ENCODE results near the gene TMEM79. TPM values are rescaled to one million over a fixed set of nuclear protein-coding genes. Genes with fewer than 3 reads are reported as not detected.
"Not testable (repeated sequence)": the region's sequence is repeated elsewhere in the genome, so short reads cannot be mapped to it uniquely, and the experiment has no call there.

TMEM79 gene
- total and polyA plus RNA-seq, 2 experiments from 2014 or later = 3.0 to 4.0 TPM

- Histone ChIP-seq H3K27me3 (no peaks in the 10 kb centered on the region), H3K36me3 (peaks cover 75% of the 10 kb centered on the region), H3K4me3 (no peak overlapping the region)
These were observed 32.8 kb downstream of the TMEM79 start for GRCh38 chr1:156316909-156317308.

GRCh38 chr1:156319664-156320063 is 35.5 kb downstream of the TMEM79 start:
- peak; percentile 10 to 53 for DNase-seq (ENCODE audit: low read depth in 1 of 2, low spot score in 1 of 2)
- H3K4me1 ChIP-seq (ENCODE audit: low read depth) = no peaks in the 10 kb centered on the region

More at GRCh38 chr1:156316909-156317308, 32.8 kb downstream of the TMEM79 start:
- Histone ChIP-seq H3K27ac (no peak overlapping the region), H3K9me3 (ENCODE audit: low read depth) (no peaks in the 10 kb centered on the region), H3K4me1 (ENCODE audit: low read depth) (no peaks in the 10 kb centered on the region)
- TF ChIP-seq CTCF (IDR thresholded peaks at IDR 0.05; ENCODE audit: low read depth, low read length) = no peak
- DNase-seq (ENCODE audit: low read depth in 1 of 2, low spot score in 1 of 2) = no peak

GRCh38 chr1:156320560-156320959 is 36.4 kb downstream of the TMEM79 start:
- H3K4me3 ChIP-seq = no peak overlapping the region
- TF ChIP-seq CTCF (IDR thresholded peaks at IDR 0.05; ENCODE audit: low read depth, low read length) = no peak
- H3K36me3 ChIP-seq = peaks cover 88% of the 10 kb centered on the region
- no peaks in the 10 kb centered on the region for H3K27me3 ChIP-seq
- H3K27ac ChIP-seq = no peak overlapping the region
- H3K9me3 ChIP-seq (ENCODE audit: low read depth) = no peaks in the 10 kb centered on the region
- no peaks in the 10 kb centered on the region for H3K4me1 ChIP-seq (ENCODE audit: low read depth)
- no peak for DNase-seq (ENCODE audit: low read depth in 1 of 2, low spot score in 1 of 2)

More at GRCh38 chr1:156319664-156320063, 35.5 kb downstream of the TMEM79 start:
- TF ChIP-seq CTCF (IDR thresholded peaks at IDR 0.05; ENCODE audit: low read depth, low read length) = peak; percentile 56
- Histone ChIP-seq H3K27ac (no peak overlapping the region), H3K36me3 (peaks cover 89% of the 10 kb centered on the region), H3K27me3 (no peaks in the 10 kb centered on the region), H3K9me3 (ENCODE audit: low read depth) (no peaks in the 10 kb centered on the region), H3K4me3 (no peak overlapping the region)

GRCh38 chr1:156323179-156323578 is 39.1 kb downstream of the TMEM79 start:
- DNase-seq (ENCODE audit: low read depth in 1 of 2, low spot score in 1 of 2); H3K9me3 ChIP-seq (ENCODE audit: low read depth); H3K4me1 ChIP-seq (ENCODE audit: low read depth); H3K27ac ChIP-seq; H3K4me3 ChIP-seq; H3K27me3 ChIP-seq: not testable (repeated sequence)
- H3K36me3 ChIP-seq = peaks cover 66% of the 10 kb centered on the region

GRCh38 chr1:156336242-156336641 is 52.1 kb downstream of the TMEM79 start:
- peaks cover 9% of the 10 kb centered on the region for H3K4me1 ChIP-seq (ENCODE audit: low read depth)
- TF ChIP-seq CTCF (IDR thresholded peaks at IDR 0.05; ENCODE audit: low read depth, low read length) = peak; percentile 22
- no peak overlapping the region for H3K27ac ChIP-seq
- peaks cover 38% of the 10 kb centered on the region for H3K36me3 ChIP-seq
- no peaks in the 10 kb centered on the region for H3K27me3 ChIP-seq
- no peaks in the 10 kb centered on the region for H3K9me3 ChIP-seq (ENCODE audit: low read depth)
- H3K4me3 ChIP-seq = no peak overlapping the region
- DNase-seq (ENCODE audit: low read depth in 1 of 2, low spot score in 1 of 2) = peak in 1 of 2 donors; percentile 6

GRCh38 chr1:156337052-156337887 is 53.1 kb downstream of the TMEM79 start:
- Histone ChIP-seq H3K9me3 (ENCODE audit: low read depth) (no peaks in the 10 kb centered on the region), H3K4me1 (ENCODE audit: low read depth) (peaks cover 9% of the 10 kb centered on the region), H3K27ac (peak overlapping the region; percentile 85), H3K36me3 (peaks cover 30% of the 10 kb centered on the region), H3K27me3 (no peaks in the 10 kb centered on the region), H3K4me3 (peak overlapping the region; percentile 98)
- no peak for DNase-seq (ENCODE audit: low read depth in 1 of 2, low spot score in 1 of 2)
- TF ChIP-seq CTCF (IDR thresholded peaks at IDR 0.05; ENCODE audit: low read depth, low read length) = no peak

Measured in cardiac muscle cell (in vitro differentiated cells and primary cell).